WTC11 (cell line): ENCODE data around the gene ENTHD1. TPM values are rescaled to one million over a fixed set of nuclear protein-coding genes. Genes with fewer than 3 reads are reported as not detected.

Experiments
- ATAC-seq: fragments of 200-7000 bp; cut with Tn5 transposase; 2 replicates; pipeline ENCODE4 v1.10.0; 2021; ENCODE audit warnings: mild to moderate bottlenecking, moderate library complexity
- CTCF ChIA-PET: fragments of 300-600 bp; sonication (Branson Sonifier 250); formaldehyde crosslinking; loops from one replicate; lab custom pipeline; 2021; ENCODE audit warnings: antibody characterized with exemption; lab: Charles Lee
- POLR2A ChIA-PET: fragments of 350-600 bp; sonication (Branson Sonifier 250); formaldehyde crosslinking; loops from one replicate; lab custom pipeline; 2021; ENCODE audit warnings: antibody characterized with exemption; lab: Charles Lee
- DNase-seq: peaks from one replicate; pipeline ENCODE4 v3.0.0; 2021; ENCODE audit warnings: low spot score
- H3K27ac Mint-ChIP-seq: 2 replicates; pipeline ENCODE4 v1.8.0; 2021; ENCODE audit warnings: mixed read lengths
- H3K27me3 Mint-ChIP-seq: 2 replicates; pipeline ENCODE4 v1.8.0; 2021; ENCODE audit warnings: low read depth, mild to moderate bottlenecking, moderate library complexity, mixed read lengths
- H3K36me3 Mint-ChIP-seq: 2 replicates; pipeline ENCODE4 v1.8.0; 2021; ENCODE audit warnings: mixed read lengths
- H3K4me1 Mint-ChIP-seq: 2 replicates; pipeline ENCODE4 v1.8.0; 2022; ENCODE audit warnings: mixed read lengths
- H3K4me3 Mint-ChIP-seq: 2 replicates; pipeline ENCODE4 v1.8.0; 2021; ENCODE audit warnings: mild to moderate bottlenecking, moderate library complexity, mixed read lengths
- H3K9me3 Mint-ChIP-seq: 2 replicates; pipeline ENCODE4 v1.8.0; 2021; ENCODE audit warnings: mixed read lengths
- AR ChIP-seq: fragments of 250-450 bp; sonication (Bioruptor Pico); IDR thresholded peaks from 2 replicates; pipeline ENCODE4 v1.9.0; 2021; ENCODE audit warnings: mild to moderate bottlenecking
- ARID4B ChIP-seq: sonication (generic); formaldehyde crosslinking; IDR thresholded peaks from 2 replicates; pipeline ENCODE4 v1.8.0; 2023; ENCODE audit warnings: missing genetic modification reagents, mild to moderate bottlenecking, borderline replicate concordance
- CREB1 ChIP-seq: sonication (generic); formaldehyde crosslinking; IDR thresholded peaks from 2 replicates; pipeline ENCODE4 v1.8.0; 2023; ENCODE audit warnings: mild to moderate bottlenecking, missing genetic modification reagents
- CREM ChIP-seq: sonication (generic); formaldehyde crosslinking; IDR thresholded peaks from 2 replicates; pipeline ENCODE4 v1.8.1; 2022; ENCODE audit warnings: mild to moderate bottlenecking, missing genetic modification reagents, moderate library complexity
- E2F5 ChIP-seq: sonication (generic); formaldehyde crosslinking; IDR thresholded peaks from 2 replicates; pipeline ENCODE4 v1.8.1; 2022; ENCODE audit warnings: mild to moderate bottlenecking, moderate library complexity, missing genetic modification reagents
- ELF4 ChIP-seq: sonication (generic); formaldehyde crosslinking; IDR thresholded peaks from 2 replicates; pipeline ENCODE4 v1.8.1; 2022; ENCODE audit warnings: low read depth, mild to moderate bottlenecking, moderate library complexity, missing genetic modification reagents
- ESRRA ChIP-seq: sonication (generic); formaldehyde crosslinking; IDR thresholded peaks from 2 replicates; pipeline ENCODE4 v1.8.1; 2022; ENCODE audit warnings: mild to moderate bottlenecking, missing genetic modification reagents, borderline replicate concordance
- FOXK1 ChIP-seq: sonication (generic); formaldehyde crosslinking; IDR thresholded peaks from 2 replicates; pipeline ENCODE4 v1.8.0; 2022; ENCODE audit warnings: mild to moderate bottlenecking, moderate library complexity, missing genetic modification reagents
- GTF2I ChIP-seq: fragments of 250-450 bp; sonication (Bioruptor Pico); conservative IDR thresholded peaks from 2 replicates; pipeline ENCODE4 v1.4.0; 2021; ENCODE audit warnings: mild to moderate bottlenecking
- MXD4 ChIP-seq: fragments of 250-450 bp; sonication (Bioruptor Pico); IDR thresholded peaks from 2 replicates; pipeline ENCODE4 v1.8.0; 2021; ENCODE audit warnings: mild to moderate bottlenecking, moderate library complexity, borderline replicate concordance
- NFATC4 ChIP-seq: fragments of 250-450 bp; sonication (Bioruptor Pico); IDR thresholded peaks from 2 replicates; pipeline ENCODE4 v1.9.0; 2021; ENCODE audit warnings: mild to moderate bottlenecking
- NFYB ChIP-seq: sonication (generic); formaldehyde crosslinking; conservative IDR thresholded peaks from 2 replicates; pipeline ENCODE4 v1.8.0; 2022; ENCODE audit warnings: low read depth, missing genetic modification reagents
- PRRX2 ChIP-seq: fragments of 250-450 bp; sonication (Bioruptor Pico); IDR thresholded peaks from 2 replicates; pipeline ENCODE4 v1.8.0; 2021; ENCODE audit warnings: mild to moderate bottlenecking
- RELA ChIP-seq: sonication (generic); formaldehyde crosslinking; IDR thresholded peaks from 2 replicates; pipeline ENCODE4 v1.8.1; 2022; ENCODE audit warnings: missing genetic modification reagents, mild to moderate bottlenecking, borderline replicate concordance
- RORB ChIP-seq: fragments of 250-450 bp; sonication (Bioruptor Pico); IDR thresholded peaks from 2 replicates; pipeline ENCODE4 v1.9.0; 2021; ENCODE audit warnings: mild to moderate bottlenecking
- SP1 ChIP-seq: sonication (generic); formaldehyde crosslinking; conservative IDR thresholded peaks from 2 replicates; pipeline ENCODE4 v1.8.1; 2022; ENCODE audit warnings: missing genetic modification reagents
- TEAD4 ChIP-seq: sonication (generic); formaldehyde crosslinking; IDR thresholded peaks from 2 replicates; pipeline ENCODE4 v1.8.0; 2022; ENCODE audit warnings: mild to moderate bottlenecking, missing genetic modification reagents
- total RNA-seq: library from RNA; stranded (reverse); gene quantifications from 3 replicates; pipeline ENCODE4 v1.2.3, GENCODE V29; 2021
- TF ChIP-seq, protein P1 (sequence below): sonication (generic); formaldehyde crosslinking; IDR thresholded peaks from 2 replicates; pipeline ENCODE4 v1.8.1; 2022; ENCODE audit warnings: low read depth, mild to moderate bottlenecking, moderate library complexity, missing genetic modification reagents, borderline replicate concordance
- TF ChIP-seq, protein P2 (sequence below): sonication (generic); formaldehyde crosslinking; IDR thresholded peaks from 2 replicates; pipeline ENCODE4 v1.8.1; 2023; ENCODE audit warnings: mild to moderate bottlenecking, missing genetic modification reagents, moderate library complexity
- TF ChIP-seq, protein P3 (sequence below): sonication (generic); formaldehyde crosslinking; conservative IDR thresholded peaks from 2 replicates; pipeline ENCODE4 v1.8.1; 2022; ENCODE audit warnings: mild to moderate bottlenecking, missing genetic modification reagents
- TF ChIP-seq, protein P4 (sequence below): fragments of 200-600 bp; IDR thresholded peaks from 2 replicates; pipeline ENCODE4 v1.8.0; 2022; ENCODE audit warnings: antibody characterized with exemption
- TF ChIP-seq, protein P5 (sequence below): sonication (generic); formaldehyde crosslinking; IDR thresholded peaks from 2 replicates; pipeline ENCODE4 v1.8.0; 2023; ENCODE audit warnings: missing genetic modification reagents

Gene ENTHD1
- total RNA-seq, 1 experiment from 2014 or later: not detected

DNA sequence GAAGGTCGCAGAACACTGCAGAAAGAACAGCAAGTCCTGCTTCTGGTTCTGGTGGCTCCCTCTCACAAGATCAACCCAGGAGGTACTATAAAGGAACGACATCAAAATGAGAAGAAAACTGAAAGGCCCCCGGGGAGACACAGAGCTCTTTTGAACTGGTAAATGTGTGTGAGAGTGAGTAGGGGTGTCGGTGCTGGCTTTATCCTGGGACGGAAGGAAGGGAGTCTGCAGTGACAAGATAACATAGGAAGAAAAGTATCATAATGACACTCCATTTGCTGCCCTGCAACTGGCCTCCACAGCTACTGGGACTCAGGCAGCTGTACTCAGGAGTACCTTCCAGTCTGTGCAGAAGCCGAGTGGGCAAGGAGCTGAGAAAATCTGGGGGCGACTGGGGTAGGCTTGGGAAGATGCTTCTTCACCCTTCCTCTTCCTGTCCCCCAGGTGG lies 60.9 kb downstream of the ENTHD1 start (continued):
- TF ChIP-seq SP1 (CRISPR knock-in tag) (no peak), RORB (CRISPR knock-in tag) (no peak), NFATC4 (CRISPR knock-in tag) (no peak), GTF2I (no peak), TEAD4 (no peak), E2F5 (no peak), MXD4 (CRISPR knock-in tag) (no peak), RELA (no peak)
- TF ChIP-seq, protein P1, sequence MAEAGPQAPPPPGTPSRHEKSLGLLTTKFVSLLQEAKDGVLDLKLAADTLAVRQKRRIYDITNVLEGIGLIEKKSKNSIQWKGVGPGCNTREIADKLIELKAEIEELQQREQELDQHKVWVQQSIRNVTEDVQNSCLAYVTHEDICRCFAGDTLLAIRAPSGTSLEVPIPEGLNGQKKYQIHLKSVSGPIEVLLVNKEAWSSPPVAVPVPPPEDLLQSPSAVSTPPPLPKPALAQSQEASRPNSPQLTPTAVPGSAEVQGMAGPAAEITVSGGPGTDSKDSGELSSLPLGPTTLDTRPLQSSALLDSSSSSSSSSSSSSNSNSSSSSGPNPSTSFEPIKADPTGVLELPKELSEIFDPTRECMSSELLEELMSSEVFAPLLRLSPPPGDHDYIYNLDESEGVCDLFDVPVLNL: no peak
- TF ChIP-seq, protein P2, sequence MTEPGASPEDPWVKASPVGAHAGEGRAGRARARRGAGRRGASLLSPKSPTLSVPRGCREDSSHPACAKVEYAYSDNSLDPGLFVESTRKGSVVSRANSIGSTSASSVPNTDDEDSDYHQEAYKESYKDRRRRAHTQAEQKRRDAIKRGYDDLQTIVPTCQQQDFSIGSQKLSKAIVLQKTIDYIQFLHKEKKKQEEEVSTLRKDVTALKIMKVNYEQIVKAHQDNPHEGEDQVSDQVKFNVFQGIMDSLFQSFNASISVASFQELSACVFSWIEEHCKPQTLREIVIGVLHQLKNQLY (CRISPR knock-in tag): no peak

DNA sequence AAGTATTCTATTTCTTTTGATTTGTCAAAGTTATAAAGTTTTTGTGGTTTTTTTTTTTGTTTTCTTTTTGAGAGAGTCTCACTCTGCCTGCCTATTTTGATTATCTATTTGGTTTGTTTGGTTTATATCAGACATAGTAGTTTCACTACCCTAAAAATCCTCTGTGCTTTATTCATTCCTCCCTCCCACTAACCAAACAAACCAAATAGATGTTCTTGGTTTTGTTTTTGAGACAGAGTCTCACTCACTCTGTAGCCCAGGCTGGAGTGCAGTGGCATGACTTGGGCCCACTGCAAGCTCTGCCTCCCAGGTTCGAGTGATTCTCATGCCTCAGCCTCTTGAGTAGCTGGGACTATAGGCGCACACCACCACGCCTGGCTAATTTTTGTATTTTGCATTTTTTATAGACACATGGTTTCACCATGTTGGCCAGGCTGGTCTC lies 67.9 kb downstream of the ENTHD1 start:
- Mint-ChIP-seq H3K9me3 (no peaks in the 10 kb centered on the region), H3K36me3 (no peaks in the 10 kb centered on the region), H3K4me1 (peaks cover 4% of the 10 kb centered on the region; the same call in 1 of the 2 replicates), H3K4me3 (no peak overlapping the region), H3K27ac (no peak overlapping the region), H3K27me3 (peaks cover 6% of the 10 kb centered on the region)
- DNase-seq (no peak), ATAC-seq (no peak)
- CTCF ChIA-PET: interaction anchor here (0.8 kb wide), 1 partner anchor 211 kb away, joined by 3 read pairs; no protein-coding TSS in a partner anchor
- POLR2A ChIA-PET: no interaction called here
- TF ChIP-seq CREB1 (no peak), GTF2I (no peak), ESRRA (no peak), NFYB (no peak), PRRX2 (CRISPR knock-in tag) (no peak), CREM (CRISPR knock-in tag) (no peak), NFATC4 (CRISPR knock-in tag) (no peak), ELF4 (CRISPR knock-in tag) (no peak), AR (CRISPR knock-in tag) (no peak), ARID4B (CRISPR knock-in tag) (no peak), MXD4 (CRISPR knock-in tag) (no peak), FOXK1 (CRISPR knock-in tag) (no peak)
- TF ChIP-seq, protein P3, sequence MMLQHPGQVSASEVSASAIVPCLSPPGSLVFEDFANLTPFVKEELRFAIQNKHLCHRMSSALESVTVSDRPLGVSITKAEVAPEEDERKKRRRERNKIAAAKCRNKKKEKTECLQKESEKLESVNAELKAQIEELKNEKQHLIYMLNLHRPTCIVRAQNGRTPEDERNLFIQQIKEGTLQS (CRISPR knock-in tag): no peak
- TF ChIP-seq, protein P4, sequence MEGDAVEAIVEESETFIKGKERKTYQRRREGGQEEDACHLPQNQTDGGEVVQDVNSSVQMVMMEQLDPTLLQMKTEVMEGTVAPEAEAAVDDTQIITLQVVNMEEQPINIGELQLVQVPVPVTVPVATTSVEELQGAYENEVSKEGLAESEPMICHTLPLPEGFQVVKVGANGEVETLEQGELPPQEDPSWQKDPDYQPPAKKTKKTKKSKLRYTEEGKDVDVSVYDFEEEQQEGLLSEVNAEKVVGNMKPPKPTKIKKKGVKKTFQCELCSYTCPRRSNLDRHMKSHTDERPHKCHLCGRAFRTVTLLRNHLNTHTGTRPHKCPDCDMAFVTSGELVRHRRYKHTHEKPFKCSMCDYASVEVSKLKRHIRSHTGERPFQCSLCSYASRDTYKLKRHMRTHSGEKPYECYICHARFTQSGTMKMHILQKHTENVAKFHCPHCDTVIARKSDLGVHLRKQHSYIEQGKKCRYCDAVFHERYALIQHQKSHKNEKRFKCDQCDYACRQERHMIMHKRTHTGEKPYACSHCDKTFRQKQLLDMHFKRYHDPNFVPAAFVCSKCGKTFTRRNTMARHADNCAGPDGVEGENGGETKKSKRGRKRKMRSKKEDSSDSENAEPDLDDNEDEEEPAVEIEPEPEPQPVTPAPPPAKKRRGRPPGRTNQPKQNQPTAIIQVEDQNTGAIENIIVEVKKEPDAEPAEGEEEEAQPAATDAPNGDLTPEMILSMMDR: no peak
- TF ChIP-seq, protein P5, sequence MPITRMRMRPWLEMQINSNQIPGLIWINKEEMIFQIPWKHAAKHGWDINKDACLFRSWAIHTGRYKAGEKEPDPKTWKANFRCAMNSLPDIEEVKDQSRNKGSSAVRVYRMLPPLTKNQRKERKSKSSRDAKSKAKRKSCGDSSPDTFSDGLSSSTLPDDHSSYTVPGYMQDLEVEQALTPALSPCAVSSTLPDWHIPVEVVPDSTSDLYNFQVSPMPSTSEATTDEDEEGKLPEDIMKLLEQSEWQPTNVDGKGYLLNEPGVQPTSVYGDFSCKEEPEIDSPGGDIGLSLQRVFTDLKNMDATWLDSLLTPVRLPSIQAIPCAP (CRISPR knock-in tag): no peak
